CD4-positive, alpha-beta T cell treated with Interleukin-17A for 1 hour (primary cell): ENCODE measurements around the gene SCAMP2.
A peak's percentile ranks its signal among the peaks of the same experiment; 100 is the strongest.

Experiments used
- DNase-seq: peaks from one replicate; pipeline ENCODE4 v3.0.0-alpha.2; 2020

SCAMP2 gene

DNA sequence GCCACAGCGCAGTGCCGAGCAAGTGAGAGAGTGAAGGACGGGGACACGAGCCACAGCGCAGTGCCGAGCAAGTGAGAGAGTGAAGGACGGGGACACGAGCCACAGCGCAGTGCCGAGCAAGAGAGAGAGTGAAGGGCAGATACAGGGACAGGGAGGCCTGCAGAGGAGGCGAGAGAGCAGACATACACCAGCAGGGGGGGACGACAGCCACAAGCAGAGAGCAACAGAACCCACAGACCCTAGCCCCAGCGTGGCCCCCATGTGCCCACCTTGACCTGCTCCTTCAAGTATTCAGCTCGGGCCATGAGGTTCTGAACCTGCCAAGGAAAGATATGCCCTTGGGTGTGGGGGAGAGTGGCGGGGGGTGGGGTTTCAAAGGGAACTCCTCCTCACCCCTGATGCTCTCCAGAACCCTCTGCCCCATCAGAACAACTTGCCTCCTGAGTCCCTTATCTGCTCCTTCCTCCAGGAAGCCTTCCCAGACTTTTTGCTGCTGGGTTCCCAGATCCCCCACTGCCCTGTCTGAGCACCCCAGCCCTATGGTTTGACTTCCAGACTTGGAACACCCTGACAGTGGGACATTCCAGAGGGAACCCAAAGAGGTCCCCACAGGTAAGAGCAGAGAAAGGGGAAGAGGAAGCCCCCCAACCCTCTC lies 35.6 kb downstream of the SCAMP2 start:
- DNase-seq: no peak

DNA sequence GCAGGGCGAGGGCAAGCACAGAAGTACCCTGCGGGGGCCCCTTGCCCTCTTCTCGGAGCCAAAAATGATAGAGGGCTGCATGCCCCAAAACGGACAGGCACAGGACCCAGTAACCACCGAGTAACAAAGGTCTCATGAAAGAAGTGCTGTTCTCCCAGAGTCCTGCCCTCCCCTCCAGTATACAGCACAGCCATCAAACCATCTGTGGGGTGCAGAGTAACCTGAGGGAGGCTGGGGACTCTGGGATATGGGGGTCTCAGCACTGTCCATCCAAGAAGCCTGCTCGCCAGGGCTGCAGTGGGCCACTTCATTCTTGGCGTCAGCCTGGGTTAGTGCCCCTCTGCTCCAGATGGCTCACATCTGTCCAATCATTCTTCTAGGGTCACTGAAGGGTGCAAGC lies 36.3 kb downstream of the SCAMP2 start:
- no peak for DNase-seq

DNA sequence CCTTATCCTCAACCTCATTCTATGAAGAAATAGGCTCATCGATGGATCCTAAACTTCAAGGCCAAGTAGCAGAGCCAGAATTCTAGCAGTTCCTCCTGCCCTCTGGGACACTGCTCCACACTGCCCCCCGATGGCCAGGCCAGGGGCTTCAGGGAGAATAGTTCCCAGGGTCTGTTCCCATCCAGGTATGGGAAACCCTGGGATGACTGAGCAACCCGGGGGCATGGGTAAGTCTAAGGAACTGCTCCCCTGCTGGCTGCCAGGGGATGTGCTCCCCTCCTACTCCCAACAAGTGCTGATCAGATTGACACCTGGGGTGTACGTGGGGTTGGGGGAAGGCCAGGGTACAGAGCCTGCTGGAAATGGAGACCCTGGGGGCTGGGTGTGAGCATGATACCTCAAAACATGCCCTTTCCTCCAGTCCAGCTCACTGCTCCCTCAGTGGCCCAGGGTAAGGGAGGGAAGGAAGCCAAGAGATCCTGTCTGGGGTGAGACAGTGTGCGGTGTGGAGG lies 37.8 kb downstream of the SCAMP2 start:
- peak; percentile 42 for DNase-seq

DNA sequence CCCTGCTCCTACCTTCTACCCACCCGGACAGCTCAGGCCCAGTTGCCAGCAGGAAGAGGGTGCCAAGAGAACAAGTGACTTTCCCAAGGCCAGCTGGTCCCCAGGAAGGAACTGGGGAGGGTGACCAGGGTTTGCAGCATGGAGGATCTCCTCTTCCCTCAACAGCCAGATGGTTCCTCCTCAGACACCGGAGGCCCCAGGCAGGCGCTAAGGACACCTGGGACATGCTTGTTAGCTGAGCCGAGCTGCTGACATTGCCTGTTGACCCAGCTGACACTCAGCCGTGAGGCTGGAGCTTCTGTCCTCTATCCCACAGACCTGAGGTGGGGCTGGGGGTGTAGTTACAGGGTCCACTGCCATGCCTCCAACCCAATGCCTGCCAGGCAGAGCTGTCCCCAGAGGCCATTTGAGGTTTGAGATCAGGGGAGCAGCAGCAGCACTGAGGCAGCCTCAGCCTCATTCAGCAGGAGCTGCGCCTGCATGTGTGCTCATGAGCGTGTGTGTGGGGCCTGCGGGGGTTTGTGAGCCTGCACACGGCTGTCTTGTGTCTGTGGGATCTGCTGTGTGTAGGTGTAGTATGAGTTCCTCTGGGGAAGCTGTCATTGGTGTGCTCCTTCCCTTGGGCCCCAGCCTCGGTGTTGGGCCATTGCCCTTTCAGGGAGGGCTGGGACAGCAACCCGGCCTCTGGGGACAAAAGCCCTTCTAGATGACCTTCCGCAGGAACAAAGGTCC lies 39.6 kb downstream of the SCAMP2 start:
- no peak for DNase-seq

DNA sequence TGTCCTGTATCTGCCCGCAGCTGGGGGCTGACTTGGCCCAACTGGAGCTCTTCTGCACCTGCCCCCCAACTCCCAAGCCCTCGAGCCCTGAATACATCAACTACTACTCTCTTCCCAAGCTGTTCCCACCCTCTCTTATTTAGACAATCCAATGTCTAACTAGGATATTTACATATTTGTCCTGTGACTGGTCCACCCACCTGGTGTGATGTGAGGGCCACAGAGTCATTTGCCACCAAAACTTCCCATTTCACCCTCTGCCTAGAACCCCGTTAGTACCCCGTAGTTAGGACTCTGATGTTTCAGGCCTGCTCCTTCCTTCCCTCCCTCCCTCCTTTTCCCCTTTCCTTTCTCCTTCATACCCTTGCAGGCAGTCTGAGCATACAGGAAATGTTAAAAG lies 40.3 kb downstream of the SCAMP2 start:
- no peak for DNase-seq

DNA sequence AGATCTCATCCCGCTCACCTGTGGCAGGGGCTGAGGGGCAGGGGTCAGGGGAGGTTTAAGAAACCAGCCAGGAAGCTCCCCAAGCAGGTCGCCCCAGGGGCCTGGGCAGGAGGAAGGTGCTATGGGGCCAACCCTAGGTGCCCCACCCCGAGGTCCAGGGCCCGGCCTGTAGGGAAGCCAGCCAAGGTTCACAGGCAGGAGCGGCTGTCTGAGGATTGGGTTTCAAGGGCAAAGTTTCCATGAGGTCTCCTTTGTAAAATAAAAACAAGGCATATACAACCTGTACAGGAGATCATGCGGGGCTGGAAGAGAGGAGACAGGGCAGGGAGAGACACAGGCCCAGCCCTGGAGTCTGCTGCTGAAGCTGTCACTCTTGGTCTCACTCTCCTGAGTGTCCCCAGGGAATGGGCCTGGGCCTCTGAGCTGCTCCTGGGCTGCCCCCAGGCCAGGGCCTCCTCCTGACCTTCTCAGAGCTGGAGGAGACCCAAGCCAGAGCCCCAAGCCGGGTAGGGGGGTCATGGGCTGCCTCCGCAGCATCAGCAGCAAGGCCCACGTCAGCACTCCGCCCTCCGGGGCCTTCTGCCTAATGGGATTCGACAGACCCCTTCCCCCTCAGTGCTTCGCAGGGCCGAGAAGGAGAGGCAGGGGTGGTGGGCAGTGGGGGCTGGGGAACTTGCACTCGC lies 41.2 kb downstream of the SCAMP2 start:
- no peak for DNase-seq

DNA sequence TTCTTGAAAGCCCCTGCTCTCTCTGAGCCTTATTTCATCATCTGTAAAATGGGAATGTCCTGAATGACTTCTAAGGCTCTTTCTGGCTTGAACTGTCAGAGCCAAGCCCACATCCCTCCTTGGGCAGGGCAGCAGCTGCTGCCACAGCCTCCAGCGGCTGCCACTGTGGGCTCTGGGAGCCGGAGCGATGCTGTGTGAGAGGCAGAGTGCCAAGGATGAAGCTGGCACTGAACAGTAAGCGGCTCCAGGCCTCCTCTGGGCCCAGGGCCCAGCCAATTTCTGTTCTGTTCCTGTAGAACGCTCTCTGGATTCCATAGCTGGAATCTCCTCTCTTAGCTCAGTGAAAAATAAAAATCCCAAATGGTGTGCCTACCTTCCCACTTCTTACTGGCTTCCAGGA lies 42.3 kb downstream of the SCAMP2 start:
- no peak for DNase-seq

DNA sequence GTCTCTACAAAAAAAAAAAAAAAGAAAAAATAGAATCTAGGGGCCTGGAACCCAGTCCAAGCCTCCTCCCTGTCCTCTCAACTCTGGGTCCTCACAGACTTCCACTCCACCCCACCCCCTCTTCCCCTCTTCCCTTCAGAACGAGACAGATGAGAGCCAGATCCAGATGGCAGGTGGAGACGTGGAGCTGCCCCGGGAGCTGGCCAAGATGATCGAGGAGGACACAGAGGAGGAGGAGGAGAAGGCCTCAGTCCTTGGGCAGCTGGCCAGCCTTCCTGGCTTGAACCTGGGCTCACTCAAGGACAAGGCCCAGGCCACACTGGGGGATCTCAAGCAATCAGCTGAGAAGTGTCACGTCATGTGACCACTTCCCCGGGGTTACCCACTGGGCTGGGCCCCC lies 43.2 kb downstream of the SCAMP2 start:
- no peak for DNase-seq

DNA sequence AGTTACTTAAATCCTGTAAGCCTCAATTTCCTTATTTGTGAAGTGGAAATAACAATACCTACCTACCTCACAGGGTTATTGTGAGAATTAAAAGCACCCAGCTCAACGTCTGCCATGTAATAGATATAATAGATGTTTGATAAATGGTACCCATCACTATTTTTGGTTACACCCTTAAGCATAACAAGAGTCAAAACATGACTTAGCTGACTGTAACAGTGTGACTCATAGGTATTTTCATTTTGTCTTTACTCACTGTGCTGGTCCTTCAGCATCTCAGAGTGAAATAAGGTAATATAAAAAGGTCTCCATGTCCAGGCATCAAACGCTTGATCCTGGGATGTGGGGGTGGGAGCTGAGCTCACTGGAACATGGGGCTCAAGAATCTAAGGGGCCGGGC lies 43.7 kb downstream of the SCAMP2 start:
- DNase-seq: no peak

DNA sequence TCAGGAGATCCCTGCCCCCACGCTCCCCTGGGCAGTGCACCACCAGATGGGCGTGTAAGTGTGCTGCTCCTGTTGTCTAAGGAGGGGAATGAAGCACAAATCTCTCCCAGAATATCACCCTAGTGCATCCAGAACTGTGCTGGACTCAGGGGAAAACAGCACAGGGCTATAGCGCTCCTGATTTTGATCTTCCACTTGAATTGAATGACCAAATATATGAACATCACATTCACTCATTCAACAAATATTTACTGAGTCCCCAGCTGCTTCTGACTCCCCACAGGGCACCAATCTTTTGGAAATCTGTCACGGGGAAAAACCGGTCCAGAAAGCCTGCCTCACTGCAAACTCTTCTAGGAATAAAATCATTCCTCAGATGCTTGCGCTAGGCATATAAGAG lies 44.3 kb downstream of the SCAMP2 start:
- DNase-seq: no peak

DNA sequence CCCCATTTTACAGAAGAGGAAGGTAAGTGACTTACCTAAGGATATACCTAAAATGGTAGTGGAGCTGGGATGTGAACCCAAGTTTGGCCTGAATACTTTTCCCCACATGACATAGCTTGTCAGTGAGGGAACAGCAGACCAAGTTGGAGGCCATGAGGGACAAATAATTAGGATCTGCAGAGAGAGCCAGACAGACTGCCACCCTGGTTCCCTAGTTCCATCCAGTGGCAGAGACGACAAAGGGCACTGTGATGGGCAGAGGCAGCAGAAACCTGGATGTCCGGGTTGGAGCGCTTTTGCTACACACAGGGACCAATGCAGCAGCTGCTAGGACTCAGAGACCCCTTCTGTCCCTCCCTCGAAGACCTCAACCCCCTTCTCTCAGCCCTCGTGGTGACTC lies 45.6 kb downstream of the SCAMP2 start:
- no peak for DNase-seq

DNA sequence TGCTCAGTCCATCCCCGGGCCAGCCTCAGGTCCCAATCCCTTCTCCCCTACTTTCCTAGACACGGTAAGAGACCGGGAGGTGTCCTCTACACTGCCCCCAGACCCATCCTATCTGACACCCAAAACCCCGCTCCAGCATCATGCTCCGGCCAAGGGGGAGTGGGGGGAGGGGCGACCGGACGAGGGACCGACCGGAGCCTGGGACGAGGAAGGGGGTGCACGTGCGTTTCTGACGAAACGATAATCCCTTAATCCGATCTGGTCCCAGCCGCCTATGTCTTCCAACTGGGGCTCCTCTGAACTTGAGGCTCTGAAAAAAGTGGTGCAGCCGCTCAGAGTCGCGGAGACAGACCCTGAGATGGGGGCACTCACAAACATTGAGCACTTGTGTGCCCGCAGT lies 46.2 kb downstream of the SCAMP2 start:
- no peak for DNase-seq

DNA sequence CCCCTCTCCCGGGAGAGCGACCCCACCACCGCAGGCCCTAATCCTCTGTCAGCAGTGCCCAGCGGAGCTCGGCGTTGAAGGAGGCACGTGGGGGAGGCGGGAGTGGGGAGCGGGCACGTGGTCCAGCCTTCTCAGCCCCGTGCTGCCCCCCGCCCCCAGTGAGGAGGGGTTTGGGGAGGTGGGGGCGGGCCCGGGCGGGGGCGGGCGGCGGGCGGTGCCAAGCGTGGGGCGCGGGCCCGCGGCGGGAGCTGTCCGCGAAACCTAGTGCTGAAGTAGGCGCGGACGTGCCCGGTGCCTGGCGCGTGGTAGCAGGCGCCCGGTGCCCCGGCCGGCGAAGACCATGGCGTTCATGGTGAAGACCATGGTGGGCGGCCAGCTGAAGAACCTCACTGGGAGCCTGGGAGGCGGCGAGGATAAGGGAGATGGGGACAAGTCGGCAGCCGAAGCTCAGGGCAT lies 46.8 kb downstream of the SCAMP2 start, which contains the start of gene CPLX3:
Gene CPLX3, plus strand, starts transcription at position 264 of the 456 bp plus-strand sequence. Its CDS starts 77 bp downstream, at position 341.
- DNase-seq: peak; percentile 52

DNA sequence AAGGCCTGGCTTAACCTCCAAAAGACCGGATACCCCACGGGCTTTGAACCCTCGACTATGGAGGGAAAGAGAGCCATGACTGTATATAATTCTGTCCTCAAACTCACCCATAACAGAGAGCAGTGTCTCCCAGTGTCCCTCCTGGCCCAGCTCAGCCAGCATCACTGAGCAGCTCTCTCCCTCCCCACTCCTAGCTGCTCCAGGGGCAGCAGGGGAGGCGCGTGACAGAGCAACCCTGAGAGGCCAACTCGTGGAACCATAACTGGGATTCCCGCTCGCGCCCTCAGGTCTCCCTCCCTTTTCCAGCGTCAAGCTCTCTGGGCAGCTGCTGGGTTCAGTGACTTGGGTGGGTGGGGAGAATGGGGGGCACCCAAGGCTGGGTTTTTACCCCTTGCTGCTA lies 47.3 kb downstream of the SCAMP2 start:
- no peak for DNase-seq

DNA sequence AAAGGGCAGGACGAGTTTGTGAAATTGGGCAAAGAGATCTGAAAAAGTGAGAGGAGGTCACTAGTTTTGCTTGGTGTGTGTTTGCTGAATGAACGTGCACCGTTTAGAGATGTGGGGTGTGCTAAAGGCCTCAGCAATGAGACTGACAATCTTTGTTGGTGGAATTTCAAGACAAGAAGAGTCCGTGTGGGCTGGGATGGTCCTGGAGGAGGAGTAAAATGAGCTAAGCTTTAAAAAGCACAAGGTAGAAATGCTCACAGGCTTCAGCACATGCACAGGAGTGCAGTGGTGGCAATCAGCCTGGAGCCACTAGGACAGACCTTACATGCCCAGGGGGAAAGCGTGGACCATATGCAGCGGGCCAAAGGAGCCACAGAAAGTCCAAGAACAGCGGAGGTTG lies 48.2 kb downstream of the SCAMP2 start:
- DNase-seq: no peak

DNA sequence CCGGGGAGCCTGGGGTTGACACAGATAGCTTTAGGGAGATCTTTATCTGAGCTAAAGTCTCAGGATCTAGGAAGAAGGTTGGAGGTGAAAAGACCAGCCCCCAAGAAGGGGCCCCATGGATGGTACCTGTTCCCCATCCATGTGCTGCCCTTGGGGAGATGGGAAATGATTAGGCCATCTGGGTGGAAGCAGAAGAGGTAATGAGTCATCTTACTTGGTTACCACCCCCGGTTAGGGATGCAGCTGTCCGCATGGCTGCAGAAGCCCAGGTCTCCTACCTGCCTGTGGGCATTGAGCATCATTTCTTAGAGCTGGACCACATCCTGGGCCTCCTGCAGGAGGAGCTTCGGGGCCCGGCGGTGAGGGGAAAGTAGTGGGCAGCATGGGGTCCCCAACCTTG lies 49.8 kb downstream of the SCAMP2 start:
- DNase-seq: no peak

DNA sequence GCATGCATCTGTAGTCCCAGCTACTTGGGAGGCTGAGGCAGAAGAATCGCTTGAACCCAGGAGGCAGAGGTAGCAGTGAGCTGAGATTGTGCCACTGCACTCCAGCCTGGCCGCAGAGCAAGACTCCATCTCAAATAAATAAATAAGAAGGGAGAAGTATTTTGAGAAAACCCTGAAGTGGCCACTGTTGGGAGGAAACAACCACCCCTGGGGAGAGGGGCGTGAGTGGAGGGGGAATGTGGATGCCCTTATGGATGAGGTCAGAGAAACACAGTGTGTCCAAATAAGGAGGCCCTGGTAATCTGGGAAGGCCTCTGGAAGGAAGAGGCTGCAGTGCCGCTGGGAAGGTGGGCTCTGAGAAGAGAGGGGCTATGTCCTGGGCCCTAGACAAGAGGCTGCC lies 50.9 kb downstream of the SCAMP2 start:
- no peak for DNase-seq

DNA sequence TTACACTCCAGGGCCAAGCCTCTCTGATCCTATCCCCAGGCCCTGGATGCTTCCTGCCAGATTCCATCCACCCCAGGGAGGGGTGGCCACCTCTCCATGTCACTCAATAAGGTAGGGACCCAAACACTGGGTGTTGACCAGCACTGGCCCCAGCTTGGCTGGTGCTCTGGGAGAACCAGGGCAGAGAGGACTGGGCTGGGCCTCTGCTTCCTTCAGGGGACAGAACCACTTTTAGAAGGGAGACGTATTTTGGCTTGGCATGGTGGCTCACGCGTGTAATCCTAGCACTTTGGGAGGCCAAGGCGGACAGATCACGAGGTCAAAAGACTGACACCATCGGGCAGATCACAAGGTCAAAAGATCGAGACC lies 51.4 kb downstream of the SCAMP2 start:
- DNase-seq: no peak

DNA sequence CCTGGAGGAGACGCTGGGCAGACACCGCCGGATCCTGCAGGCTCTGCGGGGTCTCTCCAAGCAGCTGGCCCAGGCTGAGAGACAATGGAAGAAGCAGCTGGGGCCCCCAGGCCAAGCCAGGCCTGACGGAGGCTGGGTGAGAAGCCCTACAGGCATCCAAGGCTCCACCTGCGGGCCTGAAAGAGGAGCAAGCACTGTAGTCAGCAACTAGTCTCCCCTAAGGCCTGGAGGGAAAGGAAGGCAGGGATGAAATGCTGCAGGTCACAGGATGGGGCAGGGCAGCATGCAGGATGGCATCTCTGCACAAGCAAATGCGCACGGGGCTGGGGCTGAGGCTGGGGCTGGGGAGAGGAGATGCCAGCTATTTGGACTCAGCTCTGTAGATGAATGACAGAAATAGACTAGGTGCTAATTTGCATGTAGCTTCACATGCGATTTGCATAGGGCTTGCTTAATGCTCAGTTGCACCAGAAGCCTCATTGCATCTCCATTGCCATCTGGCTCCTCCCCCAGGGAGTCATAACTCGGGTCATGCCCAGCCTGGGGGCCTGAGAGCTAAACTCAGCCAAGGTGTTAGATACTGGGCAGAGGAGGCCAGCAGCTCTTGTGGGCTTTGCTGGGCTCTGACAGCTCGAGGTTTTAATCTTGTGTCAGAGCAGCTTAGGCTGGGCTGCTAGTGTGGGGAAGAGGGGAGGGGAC lies 51.9 kb downstream of the SCAMP2 start:
- DNase-seq: no peak

DNA sequence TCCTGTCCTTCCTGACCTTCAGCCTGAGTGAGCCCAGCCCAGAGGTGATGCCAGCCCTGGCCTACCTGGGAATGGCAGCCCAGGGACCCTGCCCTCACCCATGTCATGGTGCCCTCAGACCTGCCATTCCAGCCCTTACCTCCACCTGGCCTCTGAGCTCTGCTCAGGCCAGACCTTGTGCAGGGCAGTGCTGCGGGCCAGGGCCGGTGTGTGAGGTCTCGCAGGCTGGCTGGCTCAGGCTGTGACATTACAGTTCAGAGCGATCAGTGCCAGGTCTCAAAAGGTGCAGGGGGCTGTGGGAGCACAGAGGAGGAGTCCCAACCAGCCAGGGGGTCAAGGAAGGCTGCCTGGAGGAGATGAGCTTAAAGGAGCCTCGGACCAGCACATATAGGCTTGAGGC lies 53.1 kb downstream of the SCAMP2 start:
- no peak for DNase-seq

DNA sequence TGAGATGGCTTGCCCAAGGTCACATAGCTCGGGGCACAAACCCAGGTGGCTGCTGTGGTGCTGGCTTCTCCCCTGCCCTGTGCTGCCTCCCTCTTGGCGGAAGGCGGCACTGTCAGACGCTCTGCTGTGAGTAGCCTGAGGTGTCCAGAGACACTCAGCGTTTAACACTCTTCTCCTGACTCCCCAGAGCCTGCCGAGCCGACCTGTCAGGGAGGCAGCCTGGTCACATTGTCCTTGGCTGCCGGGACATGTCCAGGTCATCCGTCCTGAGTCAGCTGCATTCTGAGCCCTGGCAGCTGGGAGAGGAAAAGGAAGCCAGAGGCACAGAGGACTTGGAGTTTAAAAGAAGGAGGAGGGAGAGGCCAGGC lies 55.8 kb downstream of the SCAMP2 start:
- DNase-seq: no peak

DNA sequence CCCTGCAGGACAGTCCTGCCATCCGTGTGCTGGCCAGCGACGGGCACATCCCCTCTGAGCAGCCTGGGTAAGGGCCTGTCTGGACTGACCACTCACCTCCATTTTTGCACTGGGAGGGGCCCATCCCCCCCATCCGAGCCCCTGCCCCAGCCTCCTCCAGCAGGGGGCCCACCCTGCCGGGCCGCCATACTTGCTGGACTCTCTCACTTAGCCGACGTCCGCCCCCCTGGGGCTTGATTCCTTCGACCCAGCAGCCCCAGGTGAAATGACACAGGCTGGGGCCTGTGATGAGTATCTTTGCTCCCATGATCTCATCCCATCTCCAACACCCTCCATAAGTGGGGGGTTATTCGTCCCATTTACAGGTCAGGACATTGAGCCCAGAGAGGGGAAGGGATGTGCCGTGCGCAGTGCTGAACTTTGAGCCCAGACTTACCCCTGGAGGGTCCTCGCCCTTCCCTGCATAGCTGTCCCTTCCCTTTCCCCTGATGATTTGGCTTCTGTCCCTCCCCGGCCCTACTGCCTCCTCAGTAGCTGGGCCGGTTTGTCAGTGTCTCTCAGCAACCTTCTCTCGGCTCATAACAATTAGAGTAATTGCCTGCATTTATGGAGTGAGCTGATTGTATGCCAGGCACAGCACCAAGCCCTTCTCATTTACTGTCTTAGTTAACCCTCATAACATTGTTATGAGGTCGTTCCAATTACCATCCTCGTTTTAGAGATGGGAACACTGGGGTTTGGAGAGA lies 56.4 kb downstream of the SCAMP2 start:
- no peak for DNase-seq

DNA sequence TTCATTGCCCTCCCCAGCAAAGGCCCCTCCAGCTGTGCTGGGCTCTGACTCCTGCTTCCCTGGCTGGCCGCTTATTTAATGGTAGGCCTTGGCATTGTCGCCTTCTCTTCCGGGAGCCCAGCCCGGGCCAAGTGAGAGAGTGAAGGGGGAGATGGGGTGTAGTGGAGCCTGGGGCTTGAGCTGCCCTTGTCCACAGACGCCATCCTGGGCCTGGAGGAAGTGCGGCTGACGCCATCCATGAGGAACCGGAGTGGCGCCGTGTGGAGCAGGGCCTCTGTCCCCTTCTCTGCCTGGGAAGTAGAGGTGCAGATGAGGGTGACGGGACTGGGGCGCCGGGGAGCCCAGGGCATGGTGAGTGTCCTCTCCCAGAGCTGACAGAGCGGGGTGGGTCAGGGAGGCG lies 57.2 kb downstream of the SCAMP2 start:
- DNase-seq: no peak
